GM10266 (cell line): ENCODE data around the gene GNB2.
A peak's percentile ranks its signal among the peaks of the same experiment; 100 is the strongest.

Source experiments
- DNase-seq: peaks from one replicate; pipeline ENCODE4 v3.0.0; 2012; ENCODE audit errors: extremely low spot score
- TF ChIP-seq, protein P1 (sequence below): IDR thresholded peaks from 2 replicates; pipeline ENCODE4 v1.5.1; 2012; ENCODE audit warnings: mild to moderate bottlenecking, low read depth; ENCODE audit not compliant: control insufficient read depth, insufficient read depth; ENCODE audit errors: missing control alignments

Gene GNB2

DNA sequence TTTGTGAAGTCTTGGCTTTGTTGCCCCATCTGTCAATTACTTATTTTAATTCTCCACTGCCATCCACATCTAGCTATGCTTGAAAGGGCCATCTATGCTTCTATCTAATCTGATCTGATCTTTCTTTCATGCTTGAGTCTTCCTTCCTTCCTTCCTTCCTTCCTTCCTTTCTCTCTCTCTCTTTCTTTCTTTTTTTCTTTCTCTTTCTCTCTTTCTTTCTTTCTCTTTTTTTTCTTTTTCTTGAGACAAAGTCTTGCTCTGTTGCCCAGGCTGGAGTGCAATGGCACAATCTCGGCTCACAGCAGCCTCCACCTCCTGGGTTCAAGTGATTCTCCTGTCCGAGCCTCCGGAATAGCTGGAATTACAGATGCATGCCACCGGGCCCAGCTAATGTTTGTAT, 43.5 kb upstream of the GNB2 start:
- TF ChIP-seq, protein P1, sequence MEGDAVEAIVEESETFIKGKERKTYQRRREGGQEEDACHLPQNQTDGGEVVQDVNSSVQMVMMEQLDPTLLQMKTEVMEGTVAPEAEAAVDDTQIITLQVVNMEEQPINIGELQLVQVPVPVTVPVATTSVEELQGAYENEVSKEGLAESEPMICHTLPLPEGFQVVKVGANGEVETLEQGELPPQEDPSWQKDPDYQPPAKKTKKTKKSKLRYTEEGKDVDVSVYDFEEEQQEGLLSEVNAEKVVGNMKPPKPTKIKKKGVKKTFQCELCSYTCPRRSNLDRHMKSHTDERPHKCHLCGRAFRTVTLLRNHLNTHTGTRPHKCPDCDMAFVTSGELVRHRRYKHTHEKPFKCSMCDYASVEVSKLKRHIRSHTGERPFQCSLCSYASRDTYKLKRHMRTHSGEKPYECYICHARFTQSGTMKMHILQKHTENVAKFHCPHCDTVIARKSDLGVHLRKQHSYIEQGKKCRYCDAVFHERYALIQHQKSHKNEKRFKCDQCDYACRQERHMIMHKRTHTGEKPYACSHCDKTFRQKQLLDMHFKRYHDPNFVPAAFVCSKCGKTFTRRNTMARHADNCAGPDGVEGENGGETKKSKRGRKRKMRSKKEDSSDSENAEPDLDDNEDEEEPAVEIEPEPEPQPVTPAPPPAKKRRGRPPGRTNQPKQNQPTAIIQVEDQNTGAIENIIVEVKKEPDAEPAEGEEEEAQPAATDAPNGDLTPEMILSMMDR: no peak

DNA sequence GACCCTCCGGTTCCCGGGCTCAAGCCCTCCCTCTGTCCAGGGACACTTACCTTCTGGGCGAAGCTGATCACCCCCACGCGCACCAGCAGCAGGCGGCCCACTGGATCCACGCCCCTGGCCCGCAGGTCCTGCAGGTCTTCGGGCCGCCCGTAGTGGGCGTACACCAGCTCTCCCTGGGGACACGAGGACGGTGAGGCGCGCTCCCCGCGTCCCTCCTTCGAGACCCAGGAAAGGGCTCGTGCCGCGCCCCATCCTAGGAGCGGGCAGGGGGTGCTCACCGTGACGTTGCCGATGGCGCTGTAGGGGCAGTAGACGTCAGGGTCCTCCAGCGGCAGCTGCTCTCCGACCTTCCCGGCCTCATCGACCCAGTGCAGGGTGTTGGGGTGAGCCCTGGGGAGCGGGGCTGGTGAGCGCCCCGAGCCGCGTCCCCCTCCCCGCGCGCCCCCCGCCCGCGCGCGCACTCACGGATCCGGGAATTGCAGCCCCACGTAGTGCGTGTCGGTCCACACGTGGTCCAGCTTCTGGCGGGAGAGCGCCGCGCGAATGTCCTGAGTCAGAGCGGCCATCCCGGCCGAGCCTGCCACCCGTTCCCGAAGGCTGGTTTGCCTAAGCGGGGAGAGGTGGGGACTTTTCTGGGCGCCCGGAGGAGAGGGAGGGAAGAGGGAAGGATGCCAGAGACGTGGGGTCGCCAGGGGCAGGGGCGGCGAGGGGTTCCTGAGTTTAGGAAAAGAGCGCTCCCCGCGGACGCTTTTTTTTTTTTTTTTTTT, 40.4 kb upstream of the GNB2 start:
- peak; percentile 87 for DNase-seq
- TF ChIP-seq, protein P1: peak; percentile 64

More for the DNA sequence above, 43.5 kb upstream of the GNB2 start:
- DNase-seq: no peak

DNA sequence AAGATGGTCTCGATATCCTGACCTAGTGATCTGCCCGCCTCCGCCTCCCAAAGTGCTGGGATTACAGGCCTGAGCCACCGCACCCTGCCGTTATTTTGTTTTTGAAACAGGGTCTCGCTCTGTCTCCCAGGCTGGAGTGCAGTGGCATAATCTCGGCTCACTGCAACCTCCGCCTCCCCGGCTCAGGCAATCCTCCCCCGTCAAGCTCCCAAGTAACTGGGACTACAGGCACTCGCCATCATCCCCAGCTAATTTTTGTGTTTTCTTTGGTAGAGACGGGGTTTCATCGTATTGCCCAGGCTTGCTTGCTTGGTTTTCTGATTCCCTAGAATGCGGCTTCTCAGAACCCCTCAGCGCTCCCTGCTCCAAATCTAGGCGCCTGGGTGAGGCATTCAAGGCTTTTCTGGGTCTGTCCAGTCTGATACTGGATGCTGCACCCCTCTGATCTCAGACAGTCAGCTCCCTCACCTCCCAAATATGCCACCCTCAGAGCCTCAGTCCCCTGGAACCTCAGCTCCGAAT, 33.5 kb upstream of the GNB2 start:
- no peak for DNase-seq
- TF ChIP-seq, protein P1: no peak

- DNase-seq: no peak
- TF ChIP-seq, protein P1: no peak
Observed at GRCh38 chr7:100640517-100641440, 32.8 kb upstream of the GNB2 start.

- DNase-seq: no peak
- TF ChIP-seq, protein P1: no peak
Observed at GRCh38 chr7:100641463-100641859, 32.1 kb upstream of the GNB2 start, which contains the start of gene TFR2. Gene TFR2, minus strand, starts transcription at chr7:100641552. Its CDS starts 43 bp downstream, at chr7:100641509.

DNA sequence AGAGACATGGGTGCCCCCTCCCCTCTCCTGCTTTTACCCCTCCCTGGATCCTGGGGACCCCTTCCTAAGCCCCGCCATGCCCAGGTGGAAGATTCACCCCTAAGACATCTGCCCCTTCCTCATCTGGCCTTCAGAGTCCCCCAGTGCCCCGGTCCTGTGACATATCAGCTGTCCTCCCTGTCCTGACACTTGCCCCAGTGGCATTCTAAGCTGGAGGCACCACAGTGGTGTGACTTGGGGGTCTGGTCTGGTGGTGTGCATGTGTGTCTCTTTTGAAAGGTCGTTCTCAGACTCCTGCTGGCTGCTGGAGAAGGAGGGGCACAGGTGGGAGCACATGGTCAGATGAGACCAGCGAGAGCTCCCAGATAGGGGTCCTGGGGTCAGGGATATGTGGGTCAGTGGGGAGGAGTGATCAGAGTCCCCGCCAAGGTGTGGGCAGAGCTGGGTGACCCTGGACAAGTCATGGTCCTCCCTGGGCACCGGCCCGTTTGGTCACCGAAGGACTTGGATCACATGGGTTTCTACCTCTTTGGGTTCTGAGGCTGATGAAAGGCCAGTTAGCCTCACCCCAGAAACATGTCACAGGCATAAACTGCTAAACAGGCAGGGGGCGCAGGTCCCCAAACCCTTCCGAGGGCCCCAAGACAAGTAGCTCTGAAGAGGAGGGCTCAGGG, 31.5 kb upstream of the GNB2 start:
- TF ChIP-seq, protein P1: no peak

More for the DNA sequence above, 31.5 kb upstream of the GNB2 start:
- DNase-seq: no peak
